Esophagus muscularis mucosa (tissue), 4 donors: ENCODE results near the gene AP4S1. TPM values are rescaled to one million over a fixed set of nuclear protein-coding genes. Genes with fewer than 3 reads are reported as not detected.

ENCODE experiments used
- DNase-seq: peaks from one replicate; pipeline ENCODE4 v3.0.0-alpha.2; 2017; ENCODE audit errors: extremely low spot score
- H3K27ac ChIP-seq, 4 donors: fragments of 200-600 bp; sonication (generic); replicated peaks in 1 of 4; 1 replicate in 3 of 4; 2 replicates in 1 of 4; pipeline ENCODE4 v1.5.1; 2016 to 2019; ENCODE audit warnings: mild to moderate bottlenecking in 1 of 4
- H3K27me3 ChIP-seq, 4 donors: fragments of 200-600 bp; sonication (generic); one replicate each; pipeline versions ENCODE4 v1.5.1 to v1.6.0; 2016 to 2019
- H3K36me3 ChIP-seq, 4 donors: fragments of 200-600 bp; sonication (generic); one replicate each; pipeline ENCODE4 v1.5.1; 2016 to 2019
- H3K4me1 ChIP-seq, 4 donors: fragments of 200-600 bp; sonication (generic); one replicate each; pipeline ENCODE4 v1.5.1; 2016 to 2019
- H3K4me3 ChIP-seq, 4 donors: fragments of 200-600 bp; sonication (generic); 1 replicate in 2 of 4; 2 replicates in 2 of 4; pipeline ENCODE4 v1.5.1; 2016 to 2019; ENCODE audit warnings: mild to moderate bottlenecking in 4 of 4, moderate library complexity in 1 of 4
- H3K9me3 ChIP-seq, 4 donors: fragments of 200-600 bp; sonication (generic); 1 replicate in 3 of 4; 2 replicates in 1 of 4; pipeline ENCODE4 v1.5.1; 2016 to 2019
- CTCF ChIP-seq, 3 experiments: fragments of 200-600 bp in 2 of 3; fragments of 450-650 bp in 1 of 3; sonication (generic) in 2 of 3; IDR thresholded peaks; one replicate each; pipeline ENCODE4 v1.5.1; 2017 to 2019; ENCODE audit warnings: antibody characterized with exemption in 3 of 3, mild to moderate bottlenecking in 2 of 3, moderate library complexity in 1 of 3
- EP300 ChIP-seq: sonication (generic); formaldehyde crosslinking; IDR thresholded peaks from one replicate; pipeline ENCODE4 v1.6.1; 2017; ENCODE audit warnings: antibody characterized with exemption
- POLR2A ChIP-seq: fragments of 450-650 bp; IDR thresholded peaks from one replicate; pipeline ENCODE4 v1.6.1; 2017; ENCODE audit warnings: antibody characterized with exemption, moderate library complexity, mild to moderate bottlenecking, low read depth
- POLR2AphosphoS5 ChIP-seq, 2 donors: sonication (generic); formaldehyde crosslinking; IDR thresholded peaks; one replicate each; pipeline ENCODE4 v1.6.1; 2017; ENCODE audit warnings: antibody characterized with exemption in 2 of 2
- WGBS: methylation state at CpG from one replicate; pipeline ENCODE4 v1.1.5; 2018; 5-methylcytosine and 5-hydroxymethylcytosine counted together
- intact Hi-C: fragments of 100-400 bp; cut with DNase I; formaldehyde crosslinking; loops from one replicate; pipeline ENCODE4 v1.15.1; 2023
- total RNA-seq, 4 donors: library from RNA; depleted of rRNA; stranded (reverse); fragments of >200 nt; gene quantifications; one replicate each; pipeline versions ENCODE4 v1.1.0 to v1.2.1, GENCODE V29; 2016

The AP4S1 gene
- total RNA-seq, 4 donors from 2014 or later, result 5.0 to 12.3 (median 9.3) TPM

GRCh38 chr14:31043379-31043778 is 17.9 kb downstream of the AP4S1 start:
- H3K4me1 ChIP-seq, result peaks cover 0 to 13% (median 6%) of the 10 kb centered on the region in 4 donors
- H3K9me3 ChIP-seq, result no peaks in the 10 kb centered on the region
- intact Hi-C loops, result no loop called here
- no peaks in the 10 kb centered on the region for H3K27me3 ChIP-seq
- no peak for TF ChIP-seq POLR2A
- no peak for TF ChIP-seq POLR2AphosphoS5 (IDR thresholded peaks at IDR 0.05)
- no peak for TF ChIP-seq CTCF (IDR thresholded peaks at IDR 0.05)
- no peak for TF ChIP-seq EP300
- no peak for DNase-seq
- 70% methylated on average over 3 of the region's 3 CpGs for WGBS
- no peak overlapping the region for H3K4me3 ChIP-seq
- H3K36me3 ChIP-seq, result no peaks in the 10 kb centered on the region
- no peak overlapping the region for H3K27ac ChIP-seq

GRCh38 chr14:31045501-31046080 is 20.1 kb downstream of the AP4S1 start:
- DNase-seq, result no peak
- Histone ChIP-seq H3K27ac (no peak overlapping the region), H3K36me3 (no peaks in the 10 kb centered on the region), H3K4me3 (no peak overlapping the region), H3K27me3 (no peaks in the 10 kb centered on the region), H3K4me1 (peaks cover 3 to 14% (median 8%) of the 10 kb centered on the region in 4 donors), H3K9me3 (no peaks in the 10 kb centered on the region)
- TF ChIP-seq EP300 (no peak), CTCF (IDR thresholded peaks at IDR 0.05) (no peak), POLR2A (no peak), POLR2AphosphoS5 (IDR thresholded peaks at IDR 0.05) (no peak)
- intact Hi-C loops, result no loop called here
- 92% methylated on average over 8 of the region's 8 CpGs for WGBS

GRCh38 chr14:31047503-31047902 is 22.1 kb downstream of the AP4S1 start:
- 96% methylated on average over 9 of the region's 10 CpGs for WGBS
- intact Hi-C loops, result no loop called here

GRCh38 chr14:31051023-31051422 is 25.6 kb downstream of the AP4S1 start:
- TF ChIP-seq POLR2A (no peak), POLR2AphosphoS5 (IDR thresholded peaks at IDR 0.05) (no peak), CTCF (IDR thresholded peaks at IDR 0.05) (no peak), EP300 (no peak)
- H3K4me1 ChIP-seq, result peaks cover 7 to 41% (median 23%) of the 10 kb centered on the region in 4 donors
- no peak overlapping the region for H3K27ac ChIP-seq
- H3K9me3 ChIP-seq, result no peaks in the 10 kb centered on the region
- no peak for DNase-seq
- no peaks in the 10 kb centered on the region for H3K36me3 ChIP-seq
- H3K27me3 ChIP-seq, result no peaks in the 10 kb centered on the region
- WGBS, result 94% methylated on average over 7 of the region's 7 CpGs
- intact Hi-C loops, result no loop called here
- no peak overlapping the region for H3K4me3 ChIP-seq

More at GRCh38 chr14:31047503-31047902, 22.1 kb downstream of the AP4S1 start:
- Histone ChIP-seq H3K9me3 (no peaks in the 10 kb centered on the region), H3K27ac (peak overlapping the region; percentile 18 to 56 (median 44)), H3K27me3 (no peaks in the 10 kb centered on the region), H3K4me3 (no peak overlapping the region), H3K36me3 (no peaks in the 10 kb centered on the region), H3K4me1 (peaks cover 3 to 14% (median 8%) of the 10 kb centered on the region in 4 donors)
- DNase-seq, result no peak
- TF ChIP-seq EP300 (no peak), POLR2AphosphoS5 (IDR thresholded peaks at IDR 0.05) (no peak), POLR2A (no peak), CTCF (IDR thresholded peaks at IDR 0.05) (no peak)

GRCh38 chr14:31051511-31051910 is 26.1 kb downstream of the AP4S1 start:
- 75% methylated on average over 4 of the region's 4 CpGs for WGBS

More at GRCh38 chr14:31051511-31051910, 26.1 kb downstream of the AP4S1 start:
- no peak for DNase-seq
- Histone ChIP-seq H3K9me3 (no peaks in the 10 kb centered on the region), H3K36me3 (no peaks in the 10 kb centered on the region), H3K27ac (no peak overlapping the region), H3K4me1 (peaks cover 7 to 41% (median 23%) of the 10 kb centered on the region in 4 donors), H3K27me3 (no peaks in the 10 kb centered on the region), H3K4me3 (no peak overlapping the region)
- TF ChIP-seq CTCF (IDR thresholded peaks at IDR 0.05), result no peak
- no peak for TF ChIP-seq POLR2A
- TF ChIP-seq POLR2AphosphoS5 (IDR thresholded peaks at IDR 0.05), result no peak
- TF ChIP-seq EP300, result no peak
- intact Hi-C loops, result no loop called here
